ENCODE data around the gene ZIC4.

The ZIC4 gene

DNA sequence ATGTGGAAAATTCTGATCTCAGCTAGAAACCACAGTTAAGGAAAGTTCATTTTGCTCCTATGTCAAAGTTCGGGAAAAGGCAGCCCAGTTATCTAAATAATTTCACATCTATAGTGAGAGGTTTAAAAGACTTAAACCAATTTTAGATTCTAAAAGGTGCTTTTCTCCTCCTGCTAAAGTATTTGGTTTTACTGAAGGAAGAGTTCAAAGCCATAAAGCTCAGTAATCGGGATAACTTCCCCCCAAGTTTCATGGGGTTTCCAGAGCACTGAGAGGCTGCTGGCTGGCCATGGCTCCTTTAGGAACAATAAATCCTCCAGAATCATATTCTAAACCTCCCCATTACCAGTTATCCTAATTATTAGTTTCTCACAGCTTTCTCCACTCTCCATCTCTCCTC lies 38.2 kb downstream of the ZIC4 start:
- no peak for DNase-seq

DNA sequence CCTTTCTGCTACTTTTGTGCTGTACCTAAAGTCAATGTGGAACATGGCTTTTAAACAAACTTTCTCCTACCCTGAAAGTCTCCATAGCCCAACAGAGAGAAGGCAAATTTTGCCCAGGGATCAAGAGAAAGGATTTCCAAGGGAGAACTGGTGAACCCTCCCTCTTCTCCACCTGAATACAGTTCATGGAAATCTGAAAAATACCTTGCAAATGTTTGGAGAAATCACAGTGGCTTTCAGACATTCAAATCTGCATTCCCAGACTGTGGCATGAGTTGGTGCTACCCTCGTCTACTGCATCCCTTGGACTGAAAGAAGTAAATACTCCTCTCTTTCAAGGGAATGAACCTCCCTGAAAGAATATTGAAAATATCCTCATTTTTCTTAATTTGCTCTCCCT lies 38.7 kb downstream of the ZIC4 start:
- DNase-seq, result no peak

GRCh38 chr3:147365196-147366115 lies 40.9 kb downstream of the ZIC4 start:
- no peak for DNase-seq

- no peak for DNase-seq
These were observed 41.6 kb downstream of the ZIC4 start for GRCh38 chr3:147364771-147365170.

GRCh38 chr3:147361454-147362420 lies 44.6 kb downstream of the ZIC4 start:
- DNase-seq, result no peak

- DNase-seq, result no peak
These were observed 45.5 kb downstream of the ZIC4 start for GRCh38 chr3:147360646-147361453.

- DNase-seq, result no peak
These were observed 46.3 kb downstream of the ZIC4 start for GRCh38 chr3:147360051-147360439.

DNA sequence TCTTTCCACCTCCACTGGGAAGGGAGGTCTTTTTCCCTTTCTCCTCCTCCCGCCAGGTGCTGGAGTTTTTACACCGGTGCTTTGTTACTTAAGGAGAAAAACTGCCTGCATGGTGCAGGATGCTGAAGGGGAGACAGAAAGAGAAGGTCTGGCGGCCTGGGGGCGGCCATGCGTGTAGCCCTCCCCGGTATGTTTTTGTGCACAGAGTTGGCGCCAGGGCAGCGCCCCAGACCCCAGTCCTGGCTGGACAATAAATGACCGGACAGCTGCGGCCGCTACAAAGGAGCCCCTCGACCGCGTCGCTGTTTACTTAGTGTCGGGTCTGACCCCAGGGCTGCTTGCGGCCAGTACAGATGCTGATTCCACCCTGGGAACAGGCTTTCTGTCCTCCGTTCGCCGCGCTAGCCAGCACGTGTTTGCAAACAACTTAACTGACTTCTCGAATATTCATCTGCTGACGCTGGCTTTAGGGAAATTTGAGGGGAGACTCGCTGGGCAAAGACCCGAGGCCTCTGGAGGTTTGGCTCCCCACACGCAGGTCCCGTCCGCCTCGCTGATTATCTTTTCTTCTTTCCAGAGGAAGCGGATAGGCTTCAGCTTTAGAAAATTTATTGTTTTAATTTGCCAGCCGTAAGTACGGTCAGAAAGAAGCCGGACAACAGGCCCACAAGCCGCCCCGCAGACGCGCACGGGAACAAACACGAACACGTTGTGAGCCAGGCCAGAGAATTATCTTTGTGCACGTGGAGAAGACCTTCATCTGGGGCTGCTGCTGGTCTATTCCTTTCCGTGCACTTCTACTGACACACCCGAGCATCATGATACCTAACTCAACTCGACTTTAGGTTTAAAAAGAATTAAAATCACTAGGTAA lies 46.9 kb downstream of the ZIC4 start:
- no peak for DNase-seq

DNA sequence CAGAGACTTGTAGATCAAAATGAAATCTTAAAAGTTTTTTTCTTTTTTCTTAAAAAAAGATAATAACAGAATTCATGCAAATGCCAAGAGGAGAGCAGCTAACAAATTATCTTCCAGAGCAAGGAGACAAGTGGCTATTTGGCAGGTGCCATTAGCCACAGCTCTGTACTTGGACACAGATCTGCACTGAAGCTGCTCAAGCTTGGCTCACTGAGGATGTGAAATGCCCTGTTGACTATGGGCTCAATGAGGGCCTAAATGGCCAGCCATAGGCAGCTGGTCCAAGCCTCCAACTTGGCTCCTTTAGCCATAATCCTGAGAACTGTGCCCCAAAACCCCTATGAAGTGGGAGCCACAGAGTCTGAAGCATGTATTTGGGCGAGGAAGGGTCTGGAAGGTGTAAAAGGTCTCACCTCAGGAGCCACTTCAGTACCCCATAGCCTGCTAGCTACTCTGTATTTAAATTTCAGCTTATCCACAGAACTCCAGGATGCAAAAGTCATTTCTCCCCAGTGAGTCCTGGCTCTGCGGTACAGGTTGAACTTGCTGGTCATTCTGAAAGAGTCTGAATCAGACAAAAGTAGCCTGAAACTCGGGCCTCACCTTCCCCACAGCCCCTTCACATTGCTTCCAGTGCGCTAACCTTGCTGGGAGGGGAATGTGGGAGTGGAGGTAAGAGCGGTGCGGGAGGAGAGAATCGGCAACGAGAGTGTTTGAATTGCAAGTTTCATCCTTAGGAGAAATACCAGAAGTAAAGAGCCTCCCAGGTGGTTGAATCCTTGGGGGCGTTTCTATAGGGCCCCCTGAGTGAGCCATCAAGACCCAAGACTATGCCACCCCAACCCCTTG lies 48.0 kb downstream of the ZIC4 start:
- DNase-seq, result no peak

DNA sequence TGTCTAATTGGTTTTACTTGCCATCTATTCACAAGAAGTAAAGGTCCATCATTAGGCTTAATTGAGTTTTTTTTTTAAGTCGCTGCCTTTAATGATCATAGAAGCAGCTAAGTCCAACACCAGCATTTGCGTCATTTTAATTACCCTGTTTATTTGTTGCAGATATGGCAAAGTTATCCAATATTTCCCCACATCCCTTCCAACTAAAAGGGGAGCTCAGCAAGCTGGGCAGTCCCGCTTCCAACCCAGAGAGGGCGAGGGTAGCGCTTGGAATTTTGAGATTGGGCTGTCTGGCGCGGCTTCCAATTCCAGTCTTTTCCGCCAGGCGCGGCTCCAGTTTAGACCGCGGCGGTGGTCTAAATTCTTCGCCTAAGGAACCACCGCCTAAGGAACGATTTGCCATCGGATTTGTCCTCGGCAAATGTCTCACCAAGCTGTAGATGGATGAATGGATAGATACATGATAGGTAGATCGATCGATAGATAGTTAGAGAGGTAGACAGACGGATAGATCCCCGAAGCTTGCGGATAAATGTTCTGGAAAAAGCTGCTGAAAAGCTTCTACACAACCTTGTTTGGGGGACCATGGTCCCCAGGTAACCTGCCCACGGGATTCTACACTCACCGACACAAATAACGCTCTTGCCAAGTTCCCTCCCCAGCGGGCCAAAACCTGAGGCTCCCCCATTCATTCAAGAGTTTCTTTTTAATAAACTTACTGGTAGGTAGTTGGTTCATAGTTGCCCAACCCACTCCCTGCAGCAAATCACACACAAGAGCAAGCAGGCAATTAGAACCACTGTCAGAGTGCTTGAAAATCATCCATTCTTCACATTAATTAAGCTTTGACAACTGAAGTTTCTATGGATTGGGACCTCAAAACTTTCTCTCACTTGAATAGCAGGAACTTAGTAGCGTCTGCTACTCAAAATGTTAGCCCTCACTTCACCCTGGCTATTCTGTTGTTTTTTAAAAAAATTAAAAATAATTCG lies 49.1 kb downstream of the ZIC4 start:
- no peak for DNase-seq

GRCh38 chr3:147356145-147356908 lies 50.0 kb downstream of the ZIC4 start:
- no peak for DNase-seq

- no peak for DNase-seq
These were observed 50.6 kb downstream of the ZIC4 start for GRCh38 chr3:147355753-147356090.

- no peak for DNase-seq
These were observed 51.1 kb downstream of the ZIC4 start for GRCh38 chr3:147355084-147355752.

- DNase-seq, result no peak
These were observed 51.7 kb downstream of the ZIC4 start for GRCh38 chr3:147354623-147355022.

GRCh38 chr3:147351301-147351700 lies 55.0 kb downstream of the ZIC4 start:
- DNase-seq, result no peak

- DNase-seq, result no peak
These were observed 57.4 kb downstream of the ZIC4 start for GRCh38 chr3:147348976-147349375.

GRCh38 chr3:147343926-147344325 lies 62.4 kb downstream of the ZIC4 start:
- no peak for DNase-seq

- no peak for DNase-seq
These were observed 64.6 kb downstream of the ZIC4 start for GRCh38 chr3:147341727-147342126.
